Tibial nerve (tissue), 4 donors: Measurements from ENCODE around the gene DNM1. TPM values are rescaled to one million over a fixed set of nuclear protein-coding genes. Genes with fewer than 3 reads are reported as not detected.
A peak's percentile ranks its signal among the peaks of the same experiment; 100 is the strongest.
"Not testable (repeated sequence)": the region's sequence is repeated elsewhere in the genome, so short reads cannot be mapped to it uniquely, and the experiment has no call there.

Experiments used
- DNase-seq, 2 donors: peaks; one replicate each; pipeline ENCODE4 v3.0.0-alpha.2; 2019; ENCODE audit warnings: low spot score in 2 of 2
- H3K27ac ChIP-seq, 4 donors: fragments of 200-600 bp; sonication (generic) in 3 of 4; one replicate each; pipeline ENCODE4 v1.5.1; 2017 to 2019; ENCODE audit warnings: mild to moderate bottlenecking in 1 of 4
- H3K27me3 ChIP-seq, 2 donors: fragments of 200-600 bp; sonication (generic) in 1 of 2; one replicate each; pipeline versions ENCODE4 v1.5.1 to v1.6.0; 2017 to 2019
- H3K36me3 ChIP-seq, 3 donors: fragments of 200-600 bp; sonication (generic); one replicate each; pipeline ENCODE4 v1.5.1; 2018 to 2019
- H3K4me1 ChIP-seq, 4 donors: fragments of 200-600 bp; sonication (generic) in 3 of 4; one replicate each; pipeline ENCODE4 v1.5.1; 2017 to 2019
- H3K4me3 ChIP-seq, 4 donors: fragments of 200-600 bp; sonication (generic) in 3 of 4; one replicate each; pipeline ENCODE4 v1.5.1; 2017 to 2019; ENCODE audit warnings: mild to moderate bottlenecking in 1 of 4, moderate library complexity in 1 of 4
- H3K9me3 ChIP-seq, 4 donors: fragments of 200-600 bp; sonication (generic) in 3 of 4; one replicate each; pipeline ENCODE4 v1.5.1; 2017 to 2019
- CTCF ChIP-seq, 5 experiments: fragments of 200-600 bp in 3 of 5; fragments of 450-650 bp in 2 of 5; sonication (generic) in 3 of 5; IDR thresholded peaks; one replicate each; pipeline ENCODE4 v1.5.1; 2016 to 2019; ENCODE audit warnings: antibody characterized with exemption in 5 of 5, mild to moderate bottlenecking in 3 of 5, moderate library complexity in 2 of 5
- EP300 ChIP-seq, 2 donors: sonication (generic); formaldehyde crosslinking; IDR thresholded peaks; one replicate each; pipeline ENCODE4 v1.6.1; 2017; ENCODE audit warnings: antibody characterized with exemption in 2 of 2, mild to moderate bottlenecking in 1 of 2
- POLR2A ChIP-seq, 2 donors: fragments of 450-650 bp; IDR thresholded peaks; one replicate each; pipeline ENCODE4 v1.6.1; 2017; ENCODE audit warnings: antibody characterized with exemption in 2 of 2, mild to moderate bottlenecking in 2 of 2, moderate library complexity in 2 of 2
- WGBS, 2 donors: methylation state at CpG; one replicate each; pipeline ENCODE4 v1.1.5; 2018; 5-methylcytosine and 5-hydroxymethylcytosine counted together
- total RNA-seq, 4 donors: library from RNA; depleted of rRNA; stranded (reverse); fragments of >200 nt; gene quantifications; one replicate each; pipeline ENCODE4 v1.1.0, GENCODE V29; 2016

DNM1 gene
- total RNA-seq, 4 donors from 2014 or later = 19.9 to 50.4 (median 41.4) TPM

- Histone ChIP-seq H3K9me3 (peaks cover 0 to 7% (median 0%) of the 10 kb centered on the region in 4 donors), H3K27me3 (no peaks in the 10 kb centered on the region), H3K36me3 (peaks cover 13 to 100% (median 33%) of the 10 kb centered on the region in 3 donors), H3K27ac (no peak overlapping the region), H3K4me1 (no peaks in the 10 kb centered on the region), H3K4me3 (no peak overlapping the region)
- TF ChIP-seq POLR2A (IDR thresholded peaks at IDR 0.05) (no peak), CTCF (IDR thresholded peaks at IDR 0.05) (no peak), EP300 (IDR thresholded peaks at IDR 0.05) (no peak)
- 96 to 100% methylated on average over 2 of the region's 2 CpGs for WGBS, 2 donors
- DNase-seq = no peak
Observed at GRCh38 chr9:128175726-128176125, 27.5 kb upstream of the DNM1 start.

GRCh38 chr9:128178806-128179431, 24.3 kb upstream of the DNM1 start:
- H3K36me3 ChIP-seq = peaks cover 13 to 91% (median 41%) of the 10 kb centered on the region in 3 donors
- peaks cover 0 to 7% (median 0%) of the 10 kb centered on the region in 4 donors for H3K9me3 ChIP-seq
- H3K27me3 ChIP-seq = no peaks in the 10 kb centered on the region
- WGBS, 2 donors = 95 to 98% methylated on average over 9 to 10 of the region's 11 CpGs
- no peaks in the 10 kb centered on the region for H3K4me1 ChIP-seq
- H3K4me3 ChIP-seq = no peak overlapping the region
- no peak for DNase-seq
- TF ChIP-seq EP300 (IDR thresholded peaks at IDR 0.05) (no peak), CTCF (IDR thresholded peaks at IDR 0.05) (no peak), POLR2A (IDR thresholded peaks at IDR 0.05) (no peak)
- H3K27ac ChIP-seq = no peak overlapping the region

- Histone ChIP-seq H3K36me3 (peaks cover 13 to 91% (median 41%) of the 10 kb centered on the region in 3 donors), H3K4me1 (no peaks in the 10 kb centered on the region), H3K27ac (no peak overlapping the region), H3K9me3 (peaks cover 0 to 7% (median 0%) of the 10 kb centered on the region in 4 donors), H3K4me3 (no peak overlapping the region), H3K27me3 (no peaks in the 10 kb centered on the region)
- TF ChIP-seq POLR2A (IDR thresholded peaks at IDR 0.05) = no peak
- TF ChIP-seq EP300 (IDR thresholded peaks at IDR 0.05) = no peak
- no peak for TF ChIP-seq CTCF (IDR thresholded peaks at IDR 0.05)
- WGBS, 2 donors = 88 to 89% methylated on average over 8 of the region's 8 CpGs
- no peak for DNase-seq
Observed at GRCh38 chr9:128180001-128180400, 23.2 kb upstream of the DNM1 start.

- peaks cover 0 to 7% (median 0%) of the 10 kb centered on the region in 4 donors for H3K9me3 ChIP-seq
- DNase-seq = no peak
- no peak overlapping the region for H3K4me3 ChIP-seq
- WGBS, 2 donors = 97 to 98% methylated on average over 8 of the region's 8 CpGs
- H3K4me1 ChIP-seq = no peaks in the 10 kb centered on the region
- TF ChIP-seq CTCF (IDR thresholded peaks at IDR 0.05) (no peak), EP300 (IDR thresholded peaks at IDR 0.05) (no peak), POLR2A (IDR thresholded peaks at IDR 0.05) (no peak)
- peaks cover 13 to 91% (median 41%) of the 10 kb centered on the region in 3 donors for H3K36me3 ChIP-seq
- no peak overlapping the region for H3K27ac ChIP-seq
- H3K27me3 ChIP-seq = no peaks in the 10 kb centered on the region
Observed at GRCh38 chr9:128180447-128180846, 22.7 kb upstream of the DNM1 start.

- H3K4me1 ChIP-seq = not testable (repeated sequence)
Observed at GRCh38 chr9:128181480-128181879, 21.7 kb upstream of the DNM1 start.

More at GRCh38 chr9:128181480-128181879, 21.7 kb upstream of the DNM1 start:
- not testable (repeated sequence) for H3K4me3 ChIP-seq, H3K27ac ChIP-seq, H3K9me3 ChIP-seq, H3K27me3 ChIP-seq
- peaks cover 13 to 91% (median 34%) of the 10 kb centered on the region in 3 donors for H3K36me3 ChIP-seq
- WGBS, 2 donors = 13 to 21% methylated on average over 10 to 12 of the region's 12 CpGs
- peak; percentile 36 to 60 (median 48) for TF ChIP-seq CTCF (IDR thresholded peaks at IDR 0.05)
- peak in 1 of 2 donors; percentile 33 for DNase-seq
